Cortex of kidney (tissue), 1 donor: ENCODE data around the gene MID2.
"Not testable (repeated sequence)": the region's sequence is repeated elsewhere in the genome, so short reads cannot be mapped to it uniquely, and the experiment has no call there.

ENCODE experiments used
- DNase-seq: peaks from one replicate; lab custom pipeline; 2025; lab: John Stamatoyannopoulos, UW

MID2 gene

DNA sequence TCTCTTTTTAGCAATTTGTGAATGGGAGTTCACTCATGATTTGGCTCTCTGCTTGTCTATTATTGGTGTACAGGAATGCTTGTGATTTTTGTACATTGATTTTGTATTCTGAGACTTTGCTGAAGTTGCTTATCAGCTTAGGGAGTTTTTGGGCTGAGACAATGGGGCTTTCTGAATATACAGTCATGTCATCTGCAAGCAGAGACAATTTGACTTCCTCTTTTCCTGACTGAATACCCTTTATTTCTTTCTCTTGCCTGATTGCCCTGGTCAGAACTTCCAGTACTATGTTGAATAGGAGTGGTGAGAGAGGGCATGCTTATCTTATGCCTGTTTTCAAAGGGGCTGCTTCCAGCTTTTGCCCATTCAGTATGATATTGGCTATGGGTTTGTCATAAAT is 129.7 kb downstream of the MID2 start:
- not testable (repeated sequence) for DNase-seq

DNA sequence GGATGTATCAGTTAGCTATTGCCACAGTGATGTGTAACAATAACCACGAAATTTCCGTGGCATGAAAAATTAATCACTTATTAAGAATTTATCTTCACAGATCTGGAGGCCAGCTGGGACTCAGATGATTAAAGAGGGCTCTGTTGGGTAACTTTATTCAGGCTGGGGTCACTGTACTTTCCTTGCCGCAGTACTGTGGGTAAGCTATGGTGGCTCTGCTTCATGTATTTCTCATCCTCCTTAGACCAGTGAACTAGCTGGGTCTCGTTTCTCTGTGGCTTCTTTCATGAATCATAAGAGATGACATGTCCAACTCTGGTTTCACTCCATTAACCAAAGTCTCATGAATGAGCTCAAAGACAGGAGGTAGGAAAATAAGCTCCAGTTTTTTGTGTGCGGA is 143.0 kb downstream of the MID2 start:
- no peak for DNase-seq

DNA sequence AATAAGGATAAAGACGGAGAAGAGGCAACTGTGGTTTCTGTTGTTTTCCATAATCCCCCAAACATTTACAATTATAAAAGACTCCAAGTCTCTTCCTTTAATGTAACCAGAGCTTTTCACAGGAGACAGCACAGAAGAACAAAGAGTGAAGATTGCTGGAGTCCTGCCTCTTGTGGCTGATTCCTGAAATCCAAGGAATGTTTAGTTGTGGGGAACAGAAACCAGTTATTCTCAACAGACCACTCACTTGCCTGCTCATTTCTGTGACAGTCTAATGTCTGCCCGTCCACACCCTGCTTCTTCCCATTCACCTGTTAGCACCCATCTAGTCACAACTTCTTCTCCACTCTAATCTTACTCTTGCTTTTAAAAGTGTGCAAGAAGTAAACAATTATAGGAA is 144.4 kb downstream of the MID2 start:
- no peak for DNase-seq

DNA sequence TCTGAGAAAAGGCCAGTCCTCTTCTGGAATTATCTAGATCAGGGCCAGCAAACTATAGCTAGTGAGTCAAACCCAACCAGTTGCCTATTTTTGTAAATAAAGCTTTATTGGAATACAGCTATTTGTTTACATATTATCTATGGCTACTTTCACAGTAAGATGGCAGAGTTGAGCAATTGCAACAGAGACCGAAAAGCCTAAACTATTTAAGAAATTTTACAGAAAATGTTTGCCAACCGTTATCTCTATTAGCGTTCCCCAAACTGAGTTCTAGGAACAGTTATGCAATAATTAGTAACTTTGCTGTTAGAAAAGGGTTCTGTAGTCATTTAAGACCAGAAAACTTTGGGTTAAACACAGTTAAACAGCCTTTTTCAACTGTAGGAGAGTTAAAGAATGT is 146.0 kb downstream of the MID2 start:
- no peak for DNase-seq
